SK-N-SH (cell line): Measurements from ENCODE around the gene HSF4. TPM values are rescaled to one million over a fixed set of nuclear protein-coding genes. Genes with fewer than 3 reads are reported as not detected.

Source experiments
- CTCF ChIA-PET: fragments of 300-600, 350-600 bp; formaldehyde crosslinking; extraction: SDS; loops from one replicate; lab custom pipeline; 2021; lab: Yijun Ruan, JAX
- POLR2A ChIA-PET: fragments of 350-600 bp; sonication (Branson Sonifier 250); formaldehyde crosslinking; extraction: SDS; loops from one replicate; lab custom pipeline; 2020; ENCODE audit warnings: antibody characterized with exemption, inconsistent platforms; lab: Yijun Ruan, JAX
- DNase-seq: peaks from one replicate; pipeline ENCODE4 v3.0.0; 2012
- H2AFZ ChIP-seq: fragments of 200-600 bp; sonication (generic); 2 replicates; pipeline ENCODE4 v1.8.1; 2016; ENCODE audit warnings: antibody characterized with exemption, mild to moderate bottlenecking, low read depth
- H3F3A ChIP-seq: fragments of 200-600 bp; sonication (generic); replicated peaks from 2 replicates; pipeline ENCODE3; 2016; ENCODE audit warnings: antibody characterized with exemption, mild to moderate bottlenecking; ENCODE audit not compliant: insufficient read depth
- H3K27ac ChIP-seq, 2 experiments: fragments of 200-500 bp in 1 of 2; fragments of 200-600 bp in 1 of 2; sonication (Bioruptor generic) in 1 of 2; sonication (generic), shearing (Covaris generic) in 1 of 2; 2 replicates each; pipeline versions ENCODE4 v1.5.1 to v1.6.1; 2014 to 2016; ENCODE audit warnings: low read depth in 2 of 2, inconsistent platforms in 1 of 2, low read length in 1 of 2, mild to moderate bottlenecking in 1 of 2, mixed read lengths in 1 of 2
- H3K27me3 ChIP-seq: fragments of 200-600 bp; sonication (generic), shearing (Covaris generic); 2 replicates; pipeline ENCODE4 v1.6.1; 2016; ENCODE audit warnings: mixed run types; ENCODE audit not compliant: insufficient read depth
- H3K36me3 ChIP-seq, 2 experiments: fragments of 200-500 bp in 1 of 2; fragments of 200-600 bp in 1 of 2; sonication (Bioruptor generic) in 1 of 2; sonication (generic) in 1 of 2; replicated peaks in 1 of 2; 2 replicates each; pipeline versions ENCODE3 to v1.5.1; 2014 to 2016; ENCODE audit warnings: low read length in 1 of 2, mild to moderate bottlenecking in 1 of 2; ENCODE audit not compliant: insufficient read depth in 2 of 2, control insufficient read depth in 1 of 2
- H3K4me1 ChIP-seq, 2 experiments: fragments of 200-500 bp in 1 of 2; fragments of 200-600 bp in 1 of 2; sonication (Bioruptor generic) in 1 of 2; sonication (generic), shearing (Covaris generic) in 1 of 2; 2 replicates each; pipeline versions ENCODE4 v1.5.1 to v1.6.1; 2014 to 2016; ENCODE audit warnings: low read depth in 1 of 2, low read length in 1 of 2, mixed run types in 1 of 2; ENCODE audit not compliant: insufficient read depth in 2 of 2, control insufficient read depth in 1 of 2
- H3K4me2 ChIP-seq: fragments of 200-600 bp; sonication (generic), shearing (Covaris generic); 2 replicates; pipeline ENCODE4 v1.6.1; 2017; ENCODE audit warnings: mixed run types
- H3K4me3 ChIP-seq, 2 experiments: fragments of 200-500 bp in 1 of 2; fragments of 200-600 bp in 1 of 2; sonication (Bioruptor generic) in 1 of 2; sonication (generic), shearing (Covaris generic) in 1 of 2; 2 replicates each; pipeline versions ENCODE4 v1.5.1 to v1.8.1; 2014 to 2016; ENCODE audit warnings: low read depth in 2 of 2, inconsistent platforms in 1 of 2, low read length in 1 of 2, mild to moderate bottlenecking in 1 of 2, mixed read lengths in 1 of 2, moderate library complexity in 1 of 2
- H3K79me2 ChIP-seq: fragments of 200-600 bp; sonication (generic); 2 replicates; pipeline ENCODE4 v1.8.1; 2017; ENCODE audit warnings: mild to moderate bottlenecking; ENCODE audit not compliant: insufficient read depth
- H3K9ac ChIP-seq: fragments of 200-600 bp; sonication (generic); 2 replicates; pipeline ENCODE4 v1.6.1; 2017; ENCODE audit warnings: mixed run types
- H3K9me2 ChIP-seq: fragments of 200-600 bp; sonication (generic); 2 replicates; pipeline ENCODE4 v1.6.1; 2017; ENCODE audit warnings: mixed run types
- H3K9me3 ChIP-seq: fragments of 200-600 bp; sonication (generic); 2 replicates; pipeline ENCODE4 v1.6.1; 2017; ENCODE audit warnings: mixed run types, mild to moderate bottlenecking, moderate library complexity
- H4K20me1 ChIP-seq: fragments of 200-600 bp; sonication (generic); 2 replicates; pipeline ENCODE4 v1.6.1; 2017; ENCODE audit warnings: mild to moderate bottlenecking, mixed run types; ENCODE audit not compliant: insufficient read depth
- EP300 ChIP-seq, 2 experiments: IDR thresholded peaks; 2 replicates each; pipeline versions ENCODE4 v1.4.0 to v1.6.1; 2012; ENCODE audit warnings: borderline replicate concordance in 1 of 2, low read depth in 1 of 2, low read length in 1 of 2
- FOSL2 ChIP-seq: IDR thresholded peaks from 2 replicates; pipeline ENCODE4 v1.4.0; 2012; ENCODE audit warnings: low read depth, mild to moderate bottlenecking, moderate library complexity, borderline replicate concordance
- FOXJ3 ChIP-seq: sonication (generic); formaldehyde crosslinking; IDR thresholded peaks from 2 replicates; pipeline ENCODE4 v1.5.1; 2020; ENCODE audit warnings: mild to moderate bottlenecking, missing genetic modification reagents
- GABPA ChIP-seq: IDR thresholded peaks from 2 replicates; pipeline ENCODE4 v1.4.0; 2012; ENCODE audit warnings: low read depth, mild to moderate bottlenecking
- JUND ChIP-seq: IDR thresholded peaks from 2 replicates; pipeline ENCODE4 v1.4.0; 2012
- NFIC ChIP-seq: IDR thresholded peaks from 2 replicates; pipeline ENCODE4 v1.4.0; 2012; ENCODE audit warnings: borderline replicate concordance
- NRF1 ChIP-seq: IDR thresholded peaks from 2 replicates; pipeline ENCODE4 v1.6.1; 2012; ENCODE audit warnings: low read depth, mild to moderate bottlenecking, low read length
- POLR2AphosphoS5 ChIP-seq: IDR thresholded peaks from 2 replicates; pipeline ENCODE4 v1.6.1; 2012; ENCODE audit warnings: low read depth, low read length
- RAD21 ChIP-seq: IDR thresholded peaks from 2 replicates; pipeline ENCODE4 v1.6.1; 2012; ENCODE audit warnings: mild to moderate bottlenecking, low read length
- RCOR1 ChIP-seq: fragments of 150-350 bp; IDR thresholded peaks from 2 replicates; pipeline ENCODE4 v1.6.1; 2017; ENCODE audit warnings: antibody characterized with exemption, low read length
- RFX5 ChIP-seq: IDR thresholded peaks from 2 replicates; pipeline ENCODE4 v1.6.1; 2012; ENCODE audit warnings: mild to moderate bottlenecking, improper control_type of control experiment, low read length
- SMC3 ChIP-seq: IDR thresholded peaks from 2 replicates; pipeline ENCODE4 v1.6.1; 2012; ENCODE audit warnings: low read depth, low read length, improper control_type of control experiment
- TAF1 ChIP-seq: IDR thresholded peaks from 2 replicates; pipeline ENCODE4 v1.6.1; 2012; ENCODE audit warnings: low read depth, mild to moderate bottlenecking, low read length, moderate library complexity, borderline replicate concordance
- TCF12 ChIP-seq: IDR thresholded peaks from 2 replicates; pipeline ENCODE4 v1.4.0; 2012
- TEAD4 ChIP-seq: IDR thresholded peaks from 2 replicates; pipeline ENCODE4 v1.4.0; 2012; ENCODE audit warnings: mild to moderate bottlenecking, borderline replicate concordance; ENCODE audit not compliant: insufficient read depth
- YY1 ChIP-seq: IDR thresholded peaks from 2 replicates; pipeline ENCODE4 v1.4.0; 2012; ENCODE audit warnings: low read depth, mild to moderate bottlenecking
- WGBS: methylation state at CpG from one replicate; pipeline ENCODE4 v1.1.6; 2017; ENCODE audit warnings: low lambda C conversion rate; 5-methylcytosine and 5-hydroxymethylcytosine counted together
- polyA plus RNA-seq, 3 experiments: library from polyadenylated mRNA; depleted of rRNA; stranded (reverse); fragments of >200 nt; gene quantifications; 2 replicates each; pipeline ENCODE4 v1.2.3, GENCODE V29; 2012
- TF ChIP-seq, protein P1 (sequence below): fragments of 150-350 bp; IDR thresholded peaks from 2 replicates; pipeline ENCODE4 v1.6.1; 2016; ENCODE audit warnings: mild to moderate bottlenecking, low read depth, low read length
- TF ChIP-seq, protein P2 (sequence below): IDR thresholded peaks from 2 replicates; pipeline ENCODE4 v1.4.0; 2012; ENCODE audit warnings: low read depth, borderline replicate concordance
- TF ChIP-seq, protein P3 (sequence below): IDR thresholded peaks from 2 replicates; pipeline ENCODE4; 2012
- TF ChIP-seq, protein P4 (sequence below): fragments of 200-600 bp; sonication (generic); IDR thresholded peaks from 2 replicates; pipeline ENCODE4 v1.6.1; 2017; ENCODE audit warnings: antibody characterized with exemption, mild to moderate bottlenecking, moderate library complexity

The HSF4 gene
- polyA plus RNA-seq, 1 of the 3 experiments (the other 2 are of a cell fraction) = 33.4 TPM

DNA sequence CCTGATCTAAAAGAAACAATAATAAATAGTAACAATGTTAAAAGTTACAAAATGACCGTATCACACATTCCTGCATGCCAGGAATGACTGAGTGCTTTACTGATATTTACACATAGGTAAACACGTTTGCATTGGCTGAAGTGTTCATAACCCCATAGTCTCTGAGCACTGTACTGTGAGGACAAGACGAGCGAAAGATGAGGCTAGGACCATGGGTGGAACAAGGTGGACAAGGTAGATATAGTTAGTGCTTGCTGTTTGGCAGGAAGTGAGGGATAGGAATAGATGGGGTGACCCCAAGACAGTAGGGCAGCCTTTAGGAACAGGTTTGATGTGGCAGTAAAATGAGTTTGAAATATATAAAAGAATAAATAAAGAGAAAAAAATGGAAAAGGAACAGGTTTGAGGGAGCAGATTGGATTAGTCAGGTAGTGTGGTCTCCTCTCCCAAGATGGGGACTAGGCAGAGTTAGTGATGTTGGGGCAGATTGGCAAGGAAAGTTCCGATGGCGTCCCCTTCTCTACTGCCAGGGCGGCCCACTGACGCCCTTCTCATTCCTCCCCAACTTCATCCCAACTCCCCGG, 27.0 kb downstream of the HSF4 start:
- Histone ChIP-seq H3K4me1 (peaks cover 15 to 25% of the 10 kb centered on the region in 2 experiments; a peak in 3 of 4 replicates), H3K27me3 (no peaks in the 10 kb centered on the region), H3F3A (peaks cover 24% of the 10 kb centered on the region), H2AFZ (no peak overlapping the region), H3K4me3 (peak overlapping the region; percentile 96 to 99), H3K27ac (peak overlapping the region in 1 of 2 experiments; percentile 24; a peak in 1 of 4 replicates), H3K9me2 (no peaks in the 10 kb centered on the region), H3K79me2 (peaks cover 49% of the 10 kb centered on the region), H4K20me1 (peaks cover 21% of the 10 kb centered on the region), H3K36me3 (peaks cover 20 to 34% of the 10 kb centered on the region in 2 experiments), H3K4me2 (peak overlapping the region; percentile 100), H3K9me3 (no peaks in the 10 kb centered on the region), H3K9ac (no peak overlapping the region)
- 28% methylated on average over 9 of the region's 9 CpGs for WGBS
- no peak for DNase-seq
- no peak for TF ChIP-seq POLR2AphosphoS5
- TF ChIP-seq, protein P1, sequence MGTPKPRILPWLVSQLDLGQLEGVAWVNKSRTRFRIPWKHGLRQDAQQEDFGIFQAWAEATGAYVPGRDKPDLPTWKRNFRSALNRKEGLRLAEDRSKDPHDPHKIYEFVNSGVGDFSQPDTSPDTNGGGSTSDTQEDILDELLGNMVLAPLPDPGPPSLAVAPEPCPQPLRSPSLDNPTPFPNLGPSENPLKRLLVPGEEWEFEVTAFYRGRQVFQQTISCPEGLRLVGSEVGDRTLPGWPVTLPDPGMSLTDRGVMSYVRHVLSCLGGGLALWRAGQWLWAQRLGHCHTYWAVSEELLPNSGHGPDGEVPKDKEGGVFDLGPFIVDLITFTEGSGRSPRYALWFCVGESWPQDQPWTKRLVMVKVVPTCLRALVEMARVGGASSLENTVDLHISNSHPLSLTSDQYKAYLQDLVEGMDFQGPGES = no peak
- TF ChIP-seq FOSL2 = no peak
- no peak for TF ChIP-seq FOXJ3 (CRISPR knock-in tag)
- no peak for TF ChIP-seq JUND
- TF ChIP-seq TEAD4 = no peak
- TF ChIP-seq GABPA = no peak
- no peak for TF ChIP-seq EP300 (IDR thresholded peaks at IDR 0.05; ENCODE audit: borderline replicate concordance in 1 of 2, low read depth in 1 of 2, low read length in 1 of 2)
- TF ChIP-seq TCF12 = no peak
- CTCF ChIA-PET = interaction anchor here (2.5 kb wide), 1 partner anchor 36 kb away, joined by 9 read pairs; no protein-coding TSS in a partner anchor
- POLR2A ChIA-PET = interaction anchor here (1.3 kb wide), 1 partner anchor 35 kb away, joined by 4 read pairs; the partner anchor contains the start of gene TMEM208

DNA sequence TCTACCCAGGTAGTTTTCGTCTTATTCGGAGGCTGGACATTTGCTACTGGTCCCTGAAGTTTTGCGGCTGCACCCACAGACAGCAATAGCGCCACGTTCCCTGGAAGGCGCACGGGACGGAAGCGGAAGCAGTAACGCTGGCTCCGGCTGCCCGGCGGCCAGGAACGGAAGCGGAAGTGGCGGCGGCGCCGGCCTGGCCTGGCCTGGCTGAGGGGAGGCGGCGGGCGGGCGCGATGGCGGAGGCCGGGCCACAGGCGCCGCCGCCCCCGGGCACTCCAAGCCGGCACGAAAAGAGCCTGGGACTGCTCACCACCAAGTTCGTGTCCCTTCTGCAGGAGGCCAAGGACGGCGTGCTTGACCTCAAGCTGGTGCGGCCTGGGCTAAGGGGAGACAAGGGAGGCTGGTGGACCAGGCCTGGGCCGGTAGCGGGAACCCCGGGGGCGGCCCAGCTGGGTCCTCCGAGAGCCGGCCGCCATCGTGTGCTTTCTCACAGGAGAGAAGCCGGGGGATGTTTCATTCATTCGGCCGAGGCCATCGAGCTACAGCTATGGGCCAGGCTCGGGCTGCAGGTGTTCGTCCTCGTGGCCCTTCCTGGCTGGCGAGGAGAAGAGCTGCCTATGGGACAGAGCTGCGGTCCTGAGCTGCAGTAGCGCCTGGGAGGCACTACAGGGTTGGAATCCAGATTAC, 27.6 kb downstream of the HSF4 start, which contains the start of gene E2F4:
TSS of gene E2F4 (plus strand) at position 161 of the 687 bp plus-strand sequence. CDS start at position 234, 73 bp downstream.
- Histone ChIP-seq H4K20me1 (peaks cover 21% of the 10 kb centered on the region), H3K27me3 (no peaks in the 10 kb centered on the region), H3K27ac (peak within 1 kb of the TSS; percentile 76 to 80), H3K36me3 (peaks cover 26 to 41% of the 10 kb centered on the region in 2 experiments), H3K9me2 (no peaks in the 10 kb centered on the region), H3K9ac (peak within 1 kb of the TSS; percentile 98), H3K4me3 (peak within 1 kb of the TSS; percentile 96 to 99), H3F3A (peaks cover 23% of the 10 kb centered on the region), H3K4me1 (peaks cover 9 to 25% of the 10 kb centered on the region in 2 experiments; a peak in 3 of 4 replicates), H3K79me2 (peaks cover 50% of the 10 kb centered on the region), H3K9me3 (no peaks in the 10 kb centered on the region), H2AFZ (no peak within 1 kb of the TSS), H3K4me2 (peak within 1 kb of the TSS; percentile 100)
- ChIA-PET CTCF (interaction anchor here (0.6 to 1.4 kb wide), 6 partner anchors 15 to 370 kb away, joined by 3 to 4 read pairs (median 3); partner anchors contain the start of genes CTCF, NOL3 and TMEM208), POLR2A (interaction anchor here (1.0 to 2.9 kb wide), 6 partner anchors 9 to 40 kb away, joined by 3 to 8 read pairs (median 4); partner anchors contain the start of genes NOL3 and TMEM208)
- 0% methylated on average over 16 of the region's 54 CpGs for WGBS
- DNase-seq = peak; percentile 97
- 0 out of 2 replicates have a peak, but pooled peaks have one; percentile 5 for TF ChIP-seq NFIC
- peak; percentile 56; the same call in 1 of the 2 replicates for TF ChIP-seq RCOR1
- TF ChIP-seq, protein P2, sequence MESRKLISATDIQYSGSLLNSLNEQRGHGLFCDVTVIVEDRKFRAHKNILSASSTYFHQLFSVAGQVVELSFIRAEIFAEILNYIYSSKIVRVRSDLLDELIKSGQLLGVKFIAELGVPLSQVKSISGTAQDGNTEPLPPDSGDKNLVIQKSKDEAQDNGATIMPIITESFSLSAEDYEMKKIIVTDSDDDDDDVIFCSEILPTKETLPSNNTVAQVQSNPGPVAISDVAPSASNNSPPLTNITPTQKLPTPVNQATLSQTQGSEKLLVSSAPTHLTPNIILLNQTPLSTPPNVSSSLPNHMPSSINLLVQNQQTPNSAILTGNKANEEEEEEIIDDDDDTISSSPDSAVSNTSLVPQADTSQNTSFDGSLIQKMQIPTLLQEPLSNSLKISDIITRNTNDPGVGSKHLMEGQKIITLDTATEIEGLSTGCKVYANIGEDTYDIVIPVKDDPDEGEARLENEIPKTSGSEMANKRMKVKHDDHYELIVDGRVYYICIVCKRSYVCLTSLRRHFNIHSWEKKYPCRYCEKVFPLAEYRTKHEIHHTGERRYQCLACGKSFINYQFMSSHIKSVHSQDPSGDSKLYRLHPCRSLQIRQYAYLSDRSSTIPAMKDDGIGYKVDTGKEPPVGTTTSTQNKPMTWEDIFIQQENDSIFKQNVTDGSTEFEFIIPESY = no peak
- TF ChIP-seq, protein P3, sequence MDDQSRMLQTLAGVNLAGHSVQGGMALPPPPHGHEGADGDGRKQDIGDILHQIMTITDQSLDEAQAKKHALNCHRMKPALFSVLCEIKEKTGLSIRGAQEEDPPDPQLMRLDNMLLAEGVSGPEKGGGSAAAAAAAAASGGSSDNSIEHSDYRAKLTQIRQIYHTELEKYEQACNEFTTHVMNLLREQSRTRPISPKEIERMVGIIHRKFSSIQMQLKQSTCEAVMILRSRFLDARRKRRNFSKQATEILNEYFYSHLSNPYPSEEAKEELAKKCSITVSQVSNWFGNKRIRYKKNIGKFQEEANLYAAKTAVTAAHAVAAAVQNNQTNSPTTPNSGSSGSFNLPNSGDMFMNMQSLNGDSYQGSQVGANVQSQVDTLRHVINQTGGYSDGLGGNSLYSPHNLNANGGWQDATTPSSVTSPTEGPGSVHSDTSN = peak; percentile 30; the same call in 1 of the 2 replicates
- TF ChIP-seq RFX5 = 0 out of 2 replicates have a peak, but pooled peaks have one; percentile 18
- TF ChIP-seq GABPA = peak; percentile 92
- TF ChIP-seq SMC3 = no peak
- TF ChIP-seq TAF1 = peak; percentile 65; the same call in 1 of the 2 replicates
- no peak for TF ChIP-seq NRF1
- TF ChIP-seq YY1 = peak; percentile 62; the same call in 1 of the 2 replicates
- TF ChIP-seq, protein P4, sequence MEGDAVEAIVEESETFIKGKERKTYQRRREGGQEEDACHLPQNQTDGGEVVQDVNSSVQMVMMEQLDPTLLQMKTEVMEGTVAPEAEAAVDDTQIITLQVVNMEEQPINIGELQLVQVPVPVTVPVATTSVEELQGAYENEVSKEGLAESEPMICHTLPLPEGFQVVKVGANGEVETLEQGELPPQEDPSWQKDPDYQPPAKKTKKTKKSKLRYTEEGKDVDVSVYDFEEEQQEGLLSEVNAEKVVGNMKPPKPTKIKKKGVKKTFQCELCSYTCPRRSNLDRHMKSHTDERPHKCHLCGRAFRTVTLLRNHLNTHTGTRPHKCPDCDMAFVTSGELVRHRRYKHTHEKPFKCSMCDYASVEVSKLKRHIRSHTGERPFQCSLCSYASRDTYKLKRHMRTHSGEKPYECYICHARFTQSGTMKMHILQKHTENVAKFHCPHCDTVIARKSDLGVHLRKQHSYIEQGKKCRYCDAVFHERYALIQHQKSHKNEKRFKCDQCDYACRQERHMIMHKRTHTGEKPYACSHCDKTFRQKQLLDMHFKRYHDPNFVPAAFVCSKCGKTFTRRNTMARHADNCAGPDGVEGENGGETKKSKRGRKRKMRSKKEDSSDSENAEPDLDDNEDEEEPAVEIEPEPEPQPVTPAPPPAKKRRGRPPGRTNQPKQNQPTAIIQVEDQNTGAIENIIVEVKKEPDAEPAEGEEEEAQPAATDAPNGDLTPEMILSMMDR = no peak
- no peak for TF ChIP-seq RAD21
